ENCODE measurements around the gene NR2F1.

The NR2F1 gene

GRCh38 chr5:93588352-93589151 is 5.5 kb downstream of the NR2F1 start:
- H3K9ac ChIP-seq (ENCODE audit: low read length), result no peak overlapping the region
- H3K27me3 ChIP-seq (ENCODE audit: control insufficient read depth, insufficient read depth, low read length), result peaks cover 90% of the 10 kb centered on the region
- no peaks in the 10 kb centered on the region for H3K36me3 ChIP-seq (ENCODE audit: control insufficient read depth, low read depth, low read length)
- H3K9me3 ChIP-seq (ENCODE audit: control insufficient read depth, low read depth, low read length), result no peaks in the 10 kb centered on the region
- peak overlapping the region; percentile 35 for H3K4me3 ChIP-seq (ENCODE audit: low read length)
- H3K27ac ChIP-seq (ENCODE audit: low read length), result no peak overlapping the region
- no peaks in the 10 kb centered on the region for H3K4me1 ChIP-seq (ENCODE audit: control insufficient read depth, low read depth, low read length)

- peak overlapping the region; percentile 19 for H3K4me3 ChIP-seq (ENCODE audit: low read length)
- H3K9ac ChIP-seq (ENCODE audit: low read length), result no peak overlapping the region
- no peak overlapping the region for H3K27ac ChIP-seq (ENCODE audit: low read length)
- H3K27me3 ChIP-seq (ENCODE audit: control insufficient read depth, insufficient read depth, low read length), result peaks cover 94% of the 10 kb centered on the region
- no peaks in the 10 kb centered on the region for H3K9me3 ChIP-seq (ENCODE audit: control insufficient read depth, low read depth, low read length)
- H3K4me1 ChIP-seq (ENCODE audit: control insufficient read depth, low read depth, low read length), result no peaks in the 10 kb centered on the region
- no peaks in the 10 kb centered on the region for H3K36me3 ChIP-seq (ENCODE audit: control insufficient read depth, low read depth, low read length)
Observed at GRCh38 chr5:93589152-93589828, 6.3 kb downstream of the NR2F1 start.

- Histone ChIP-seq H3K36me3 (ENCODE audit: control insufficient read depth, low read depth, low read length) (no peaks in the 10 kb centered on the region), H3K27me3 (ENCODE audit: control insufficient read depth, insufficient read depth, low read length) (peaks cover 99% of the 10 kb centered on the region), H3K27ac (ENCODE audit: low read length) (no peak overlapping the region)
Observed at GRCh38 chr5:93589829-93590215, 6.8 kb downstream of the NR2F1 start.

GRCh38 chr5:93590493-93590892 is 7.5 kb downstream of the NR2F1 start:
- Histone ChIP-seq H3K4me3 (ENCODE audit: low read length) (no peak overlapping the region), H3K27me3 (ENCODE audit: control insufficient read depth, insufficient read depth, low read length) (peaks cover 100% of the 10 kb centered on the region), H3K9me3 (ENCODE audit: control insufficient read depth, low read depth, low read length) (no peaks in the 10 kb centered on the region), H3K27ac (ENCODE audit: low read length) (no peak overlapping the region), H3K4me1 (ENCODE audit: control insufficient read depth, low read depth, low read length) (peaks cover 4% of the 10 kb centered on the region), H3K9ac (ENCODE audit: low read length) (no peak overlapping the region), H3K36me3 (ENCODE audit: control insufficient read depth, low read depth, low read length) (no peaks in the 10 kb centered on the region)

More at GRCh38 chr5:93589829-93590215, 6.8 kb downstream of the NR2F1 start:
- no peak overlapping the region for H3K9ac ChIP-seq (ENCODE audit: low read length)
- no peak overlapping the region for H3K4me3 ChIP-seq (ENCODE audit: low read length)
- no peaks in the 10 kb centered on the region for H3K4me1 ChIP-seq (ENCODE audit: control insufficient read depth, low read depth, low read length)
- no peaks in the 10 kb centered on the region for H3K9me3 ChIP-seq (ENCODE audit: control insufficient read depth, low read depth, low read length)

- Histone ChIP-seq H3K36me3 (ENCODE audit: control insufficient read depth, low read depth, low read length) (no peaks in the 10 kb centered on the region), H3K4me1 (ENCODE audit: control insufficient read depth, low read depth, low read length) (peaks cover 13% of the 10 kb centered on the region)
Observed at GRCh38 chr5:93591323-93591945, 8.4 kb downstream of the NR2F1 start.

GRCh38 chr5:93592883-93593282 is 9.9 kb downstream of the NR2F1 start:
- Histone ChIP-seq H3K4me1 (ENCODE audit: control insufficient read depth, low read depth, low read length) (peaks cover 19% of the 10 kb centered on the region), H3K4me3 (ENCODE audit: low read length) (no peak overlapping the region), H3K27me3 (ENCODE audit: control insufficient read depth, insufficient read depth, low read length) (peaks cover 100% of the 10 kb centered on the region), H3K9ac (ENCODE audit: low read length) (no peak overlapping the region), H3K27ac (ENCODE audit: low read length) (no peak overlapping the region), H3K36me3 (ENCODE audit: control insufficient read depth, low read depth, low read length) (no peaks in the 10 kb centered on the region), H3K9me3 (ENCODE audit: control insufficient read depth, low read depth, low read length) (no peaks in the 10 kb centered on the region)

More at GRCh38 chr5:93591323-93591945, 8.4 kb downstream of the NR2F1 start:
- Histone ChIP-seq H3K9ac (ENCODE audit: low read length) (no peak overlapping the region), H3K27me3 (ENCODE audit: control insufficient read depth, insufficient read depth, low read length) (peaks cover 100% of the 10 kb centered on the region), H3K4me3 (ENCODE audit: low read length) (no peak overlapping the region), H3K9me3 (ENCODE audit: control insufficient read depth, low read depth, low read length) (no peaks in the 10 kb centered on the region), H3K27ac (ENCODE audit: low read length) (no peak overlapping the region)

GRCh38 chr5:93593476-93594131 is 10.6 kb downstream of the NR2F1 start:
- H3K36me3 ChIP-seq (ENCODE audit: control insufficient read depth, low read depth, low read length), result no peaks in the 10 kb centered on the region
- no peak overlapping the region for H3K4me3 ChIP-seq (ENCODE audit: low read length)
- no peaks in the 10 kb centered on the region for H3K9me3 ChIP-seq (ENCODE audit: control insufficient read depth, low read depth, low read length)
- H3K9ac ChIP-seq (ENCODE audit: low read length), result no peak overlapping the region
- H3K27me3 ChIP-seq (ENCODE audit: control insufficient read depth, insufficient read depth, low read length), result peaks cover 100% of the 10 kb centered on the region
- H3K27ac ChIP-seq (ENCODE audit: low read length), result no peak overlapping the region
- peaks cover 19% of the 10 kb centered on the region for H3K4me1 ChIP-seq (ENCODE audit: control insufficient read depth, low read depth, low read length)

- Histone ChIP-seq H3K9ac (ENCODE audit: low read length) (no peak overlapping the region), H3K27me3 (ENCODE audit: control insufficient read depth, insufficient read depth, low read length) (peaks cover 100% of the 10 kb centered on the region), H3K4me3 (ENCODE audit: low read length) (no peak overlapping the region), H3K4me1 (ENCODE audit: control insufficient read depth, low read depth, low read length) (peaks cover 24% of the 10 kb centered on the region), H3K9me3 (ENCODE audit: control insufficient read depth, low read depth, low read length) (no peaks in the 10 kb centered on the region), H3K27ac (ENCODE audit: low read length) (no peak overlapping the region), H3K36me3 (ENCODE audit: control insufficient read depth, low read depth, low read length) (no peaks in the 10 kb centered on the region)
Observed at GRCh38 chr5:93594591-93595419, 11.8 kb downstream of the NR2F1 start.

- H3K27me3 ChIP-seq (ENCODE audit: control insufficient read depth, insufficient read depth, low read length), result peaks cover 100% of the 10 kb centered on the region
- H3K4me3 ChIP-seq (ENCODE audit: low read length), result peak overlapping the region; percentile 20
- H3K4me1 ChIP-seq (ENCODE audit: control insufficient read depth, low read depth, low read length), result peaks cover 25% of the 10 kb centered on the region
- no peaks in the 10 kb centered on the region for H3K36me3 ChIP-seq (ENCODE audit: control insufficient read depth, low read depth, low read length)
- H3K9ac ChIP-seq (ENCODE audit: low read length), result no peak overlapping the region
- no peak overlapping the region for H3K27ac ChIP-seq (ENCODE audit: low read length)
- H3K9me3 ChIP-seq (ENCODE audit: control insufficient read depth, low read depth, low read length), result no peaks in the 10 kb centered on the region
Observed at GRCh38 chr5:93595420-93596147, 12.6 kb downstream of the NR2F1 start.

- Histone ChIP-seq H3K9ac (ENCODE audit: low read length) (no peak overlapping the region), H3K9me3 (ENCODE audit: control insufficient read depth, low read depth, low read length) (no peaks in the 10 kb centered on the region), H3K4me3 (ENCODE audit: low read length) (peak overlapping the region; percentile 32), H3K27ac (ENCODE audit: low read length) (no peak overlapping the region), H3K4me1 (ENCODE audit: control insufficient read depth, low read depth, low read length) (peaks cover 25% of the 10 kb centered on the region), H3K36me3 (ENCODE audit: control insufficient read depth, low read depth, low read length) (no peaks in the 10 kb centered on the region), H3K27me3 (ENCODE audit: control insufficient read depth, insufficient read depth, low read length) (peaks cover 100% of the 10 kb centered on the region)
Observed at GRCh38 chr5:93596310-93596675, 13.3 kb downstream of the NR2F1 start.

All from iPS-18a (cell line).